ENCODE data around the gene CCDC192. TPM values are rescaled to one million over a fixed set of nuclear protein-coding genes. Genes with fewer than 3 reads are reported as not detected.

The CCDC192 gene
- total RNA-seq, 3 donors from 2014 or later (not counting 1 experiment from before 2014, with no cell fraction given): not detected

DNA sequence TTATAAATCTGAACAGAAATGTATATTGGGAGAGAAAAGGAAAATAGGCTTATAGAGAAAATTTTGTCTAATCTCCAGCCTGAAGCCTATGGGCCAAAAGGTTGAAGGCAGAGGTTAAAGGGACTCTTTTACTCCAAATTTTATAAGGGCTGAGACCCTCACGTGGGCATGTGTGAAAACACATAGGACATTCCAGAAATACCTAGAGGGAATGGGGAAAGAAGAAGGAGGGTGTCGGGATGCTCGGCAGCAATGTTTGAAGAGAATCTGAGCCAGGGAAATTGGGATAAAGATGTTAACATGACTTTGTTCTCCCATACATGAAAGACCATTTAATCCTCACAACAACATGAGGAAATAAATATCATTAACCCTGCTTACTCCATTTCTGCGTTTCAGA is 278.3 kb downstream of the CCDC192 start:
- no peak for DNase-seq
- Mint-ChIP-seq H3K36me3 (no peaks in the 10 kb centered on the region), H3K9me3 (no peaks in the 10 kb centered on the region), H3K27ac (no peak overlapping the region), H3K4me3 (no peak overlapping the region), H3K27me3 (ENCODE audit: low read depth in 2 of 2) (no peaks in the 10 kb centered on the region), H3K4me1 (no peaks in the 10 kb centered on the region)
- Histone ChIP-seq H3K4me3 (ENCODE audit: low read length) (no peak overlapping the region), H3K27ac (ENCODE audit: low read length) (no peak overlapping the region), H3K27me3 (ENCODE audit: control insufficient read depth, insufficient read depth, low read length) (no peaks in the 10 kb centered on the region), H3K9me3 (ENCODE audit: control insufficient read depth, insufficient read depth, low read length) (no peaks in the 10 kb centered on the region), H3K4me1 (ENCODE audit: control insufficient read depth, insufficient read depth, low read length) (no peaks in the 10 kb centered on the region), H3K36me3 (ENCODE audit: control insufficient read depth, insufficient read depth, low read length) (no peaks in the 10 kb centered on the region)
- TF ChIP-seq, protein P1, sequence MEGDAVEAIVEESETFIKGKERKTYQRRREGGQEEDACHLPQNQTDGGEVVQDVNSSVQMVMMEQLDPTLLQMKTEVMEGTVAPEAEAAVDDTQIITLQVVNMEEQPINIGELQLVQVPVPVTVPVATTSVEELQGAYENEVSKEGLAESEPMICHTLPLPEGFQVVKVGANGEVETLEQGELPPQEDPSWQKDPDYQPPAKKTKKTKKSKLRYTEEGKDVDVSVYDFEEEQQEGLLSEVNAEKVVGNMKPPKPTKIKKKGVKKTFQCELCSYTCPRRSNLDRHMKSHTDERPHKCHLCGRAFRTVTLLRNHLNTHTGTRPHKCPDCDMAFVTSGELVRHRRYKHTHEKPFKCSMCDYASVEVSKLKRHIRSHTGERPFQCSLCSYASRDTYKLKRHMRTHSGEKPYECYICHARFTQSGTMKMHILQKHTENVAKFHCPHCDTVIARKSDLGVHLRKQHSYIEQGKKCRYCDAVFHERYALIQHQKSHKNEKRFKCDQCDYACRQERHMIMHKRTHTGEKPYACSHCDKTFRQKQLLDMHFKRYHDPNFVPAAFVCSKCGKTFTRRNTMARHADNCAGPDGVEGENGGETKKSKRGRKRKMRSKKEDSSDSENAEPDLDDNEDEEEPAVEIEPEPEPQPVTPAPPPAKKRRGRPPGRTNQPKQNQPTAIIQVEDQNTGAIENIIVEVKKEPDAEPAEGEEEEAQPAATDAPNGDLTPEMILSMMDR (IDR thresholded peaks at IDR 0.05): no peak
- WGBS (ENCODE audit: insufficient coverage): 92% methylated on average over 2 of the region's 4 CpGs
- intact Hi-C loops (cut with micrococcal nuclease): no loop called here
- ATAC-seq: no peak

DNA sequence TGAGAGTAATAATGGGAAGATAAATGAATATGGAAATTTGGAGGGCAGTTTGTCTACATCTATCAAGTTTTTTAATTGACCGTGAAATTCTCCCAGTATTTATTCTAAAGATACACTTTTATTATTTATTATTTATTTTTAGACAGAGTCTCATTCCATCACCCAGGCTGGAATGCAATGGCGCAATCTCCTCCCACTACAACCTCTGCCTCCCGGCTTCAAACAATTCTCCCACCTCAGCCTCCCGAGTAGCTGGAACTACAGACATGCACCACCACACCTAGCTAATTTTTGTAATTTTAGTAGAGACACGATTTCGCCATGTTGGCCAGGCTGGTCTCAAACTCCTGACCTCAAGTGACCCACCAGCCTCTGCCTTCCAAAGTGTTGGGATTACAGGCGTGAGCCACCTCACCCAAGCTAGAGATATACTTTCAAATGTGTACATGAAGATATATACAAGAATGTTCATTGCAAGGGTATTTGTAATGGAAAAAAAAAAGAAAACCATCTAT is 282.7 kb downstream of the CCDC192 start:
- DNase-seq (no peak), ATAC-seq (no peak)
- Mint-ChIP-seq H3K36me3 (no peaks in the 10 kb centered on the region), H3K9me3 (peaks cover 0 to 2% of the 10 kb centered on the region in 2 donors), H3K4me3 (no peak overlapping the region), H3K27ac (no peak overlapping the region), H3K4me1 (no peaks in the 10 kb centered on the region), H3K27me3 (ENCODE audit: low read depth in 2 of 2) (no peaks in the 10 kb centered on the region)
- TF ChIP-seq, protein P1 (IDR thresholded peaks at IDR 0.05): no peak
- H3K27ac ChIP-seq (ENCODE audit: low read length): no peak overlapping the region
- intact Hi-C loops (cut with micrococcal nuclease): no loop called here
- no peaks in the 10 kb centered on the region for H3K27me3 ChIP-seq (ENCODE audit: control insufficient read depth, insufficient read depth, low read length)
- no peaks in the 10 kb centered on the region for H3K9me3 ChIP-seq (ENCODE audit: control insufficient read depth, insufficient read depth, low read length)
- H3K4me1 ChIP-seq (ENCODE audit: control insufficient read depth, insufficient read depth, low read length): no peaks in the 10 kb centered on the region
- WGBS (ENCODE audit: insufficient coverage): 94% methylated on average over 5 of the region's 7 CpGs
- no peaks in the 10 kb centered on the region for H3K36me3 ChIP-seq (ENCODE audit: control insufficient read depth, insufficient read depth, low read length)
- no peak overlapping the region for H3K4me3 ChIP-seq (ENCODE audit: low read length)

- TF ChIP-seq, protein P1 (IDR thresholded peaks at IDR 0.05): no peak
- no peaks in the 10 kb centered on the region for H3K4me1 Mint-ChIP-seq
- H3K4me3 Mint-ChIP-seq: no peak overlapping the region
- intact Hi-C loops (cut with micrococcal nuclease): no loop called here
- DNase-seq: no peak
- H3K9me3 ChIP-seq (ENCODE audit: control insufficient read depth, insufficient read depth, low read length): no peaks in the 10 kb centered on the region
- H3K27me3 Mint-ChIP-seq (ENCODE audit: low read depth in 2 of 2): no peaks in the 10 kb centered on the region
- H3K27ac ChIP-seq (ENCODE audit: low read length): no peak overlapping the region
- H3K4me3 ChIP-seq (ENCODE audit: low read length): no peak overlapping the region
- ATAC-seq: no peak
- no peaks in the 10 kb centered on the region for H3K36me3 ChIP-seq (ENCODE audit: control insufficient read depth, insufficient read depth, low read length)
- H3K36me3 Mint-ChIP-seq: no peaks in the 10 kb centered on the region
- H3K27me3 ChIP-seq (ENCODE audit: control insufficient read depth, insufficient read depth, low read length): no peaks in the 10 kb centered on the region
- H3K4me1 ChIP-seq (ENCODE audit: control insufficient read depth, insufficient read depth, low read length): no peaks in the 10 kb centered on the region
- H3K27ac Mint-ChIP-seq: no peak overlapping the region
- peaks cover 0 to 2% of the 10 kb centered on the region in 2 donors for H3K9me3 Mint-ChIP-seq
- 87% methylated on average over 2 of the region's 2 CpGs for WGBS (ENCODE audit: insufficient coverage)
These were observed 284.4 kb downstream of the CCDC192 start for GRCh38 chr5:127987354-127988145.

Data from natural killer cell (primary cell).